HepG2 (cell line): ENCODE data around the gene PLEKHA5. TPM values are rescaled to one million over a fixed set of nuclear protein-coding genes. Genes with fewer than 3 reads are reported as not detected.

Source experiments
- ATAC-seq: fragments of 200-7000 bp; cut with Tn5 transposase; 3 replicates; pipeline ENCODE4 v1.9.1; 2020; ENCODE audit warnings: mild to moderate bottlenecking, moderate library complexity
- BruUV-seq: library from RNA; stranded (reverse); fragments of 400-500 nt; replicated peaks from 2 replicates; lab custom pipeline; 2021; lab: Mats Ljungman, UMichigan
- CTCF ChIA-PET: fragments of 300-600 bp; formaldehyde crosslinking; extraction: SDS; loops from one replicate; lab custom pipeline; 2021; ENCODE audit warnings: low total read pairs, inconsistent platforms, low intra/inter-chr PET ratio; lab: Yijun Ruan, JAX
- POLR2A ChIA-PET: fragments of 350-600 bp; sonication (Branson Sonifier 250); formaldehyde crosslinking; loops from one replicate; lab custom pipeline; 2020; ENCODE audit warnings: antibody characterized with exemption, inconsistent platforms; lab: Yijun Ruan, JAX
- DNase-seq: peaks from one replicate; pipeline ENCODE4 v3.0.0-alpha.2; 2015; ENCODE audit warnings: low spot score
- FAIRE-seq: peaks from 3 replicates; lab custom pipeline; 2011; peaks lifted over from hg19 to GRCh38; lab: Jason Lieb, UNC
- H2AFZ ChIP-seq: one replicate; pipeline ENCODE4 v1.6.1; 2011; ENCODE audit warnings: low read length, inconsistent platforms
- H3K27ac ChIP-seq: fragments of 300-600 bp; 3 replicates; pipeline ENCODE4 v1.8.0; 2011; ENCODE audit warnings: mixed run types, mild to moderate bottlenecking, mixed read lengths, low read length, inconsistent platforms; ENCODE audit not compliant: insufficient read depth; ENCODE audit errors: extremely low read length
- H3K27me3 ChIP-seq, 2 experiments: fragments of 200-600 bp in 1 of 2; 2 replicates in 1 of 2; 3 replicates in 1 of 2; pipeline versions ENCODE4 v1.6.0 to v1.8.0; 2011; ENCODE audit warnings: low read length in 2 of 2, mild to moderate bottlenecking in 2 of 2, moderate library complexity in 2 of 2, inconsistent platforms in 1 of 2; ENCODE audit not compliant: insufficient read depth in 2 of 2, control insufficient read depth in 1 of 2
- H3K36me3 ChIP-seq, 2 experiments: fragments of 200-600 bp in 1 of 2; replicated peaks in 1 of 2; 2 replicates in 1 of 2; 3 replicates in 1 of 2; pipeline versions ENCODE4 v1.5.1 to v1.8.0; 2011; ENCODE audit warnings: low read length in 2 of 2, inconsistent platforms in 1 of 2; ENCODE audit not compliant: insufficient read depth in 2 of 2, control insufficient read depth in 1 of 2
- H3K4me1 ChIP-seq: 2 replicates; pipeline ENCODE4 v1.5.1; 2012; ENCODE audit warnings: low read length, inconsistent platforms; ENCODE audit not compliant: insufficient read depth
- H3K4me2 ChIP-seq: 2 replicates; pipeline ENCODE4 v1.6.0; 2011; ENCODE audit warnings: low read depth, low read length, inconsistent platforms
- H3K4me3 ChIP-seq, 3 experiments: fragments of 200-600 bp in 1 of 3; sonication (generic), shearing (Covaris generic) in 1 of 3; replicated peaks in 1 of 3; 2 replicates each; pipeline ENCODE4 v1.5.1; 2011 to 2016; ENCODE audit warnings: low read length in 3 of 3, inconsistent platforms in 2 of 3, low read depth in 2 of 3, mild to moderate bottlenecking in 2 of 3, control low read depth in 1 of 3, mixed read lengths in 1 of 3; ENCODE audit not compliant: insufficient read depth in 1 of 3
- H3K79me2 ChIP-seq: one replicate; pipeline ENCODE4 v1.6.1; 2011; ENCODE audit warnings: low read length, inconsistent platforms; ENCODE audit not compliant: insufficient read depth
- H3K9ac ChIP-seq: 2 replicates; pipeline ENCODE4 v1.6.0; 2011; ENCODE audit warnings: mild to moderate bottlenecking, low read depth, low read length, inconsistent platforms; ENCODE audit not compliant: insufficient read depth
- H3K9me3 ChIP-seq: 2 replicates; pipeline ENCODE4 v1.5.1; 2012; ENCODE audit warnings: mild to moderate bottlenecking, low read length
- H4K20me1 ChIP-seq: 2 replicates; pipeline ENCODE4 v1.6.0; 2011; ENCODE audit warnings: inconsistent platforms, mild to moderate bottlenecking, low read length, moderate library complexity; ENCODE audit not compliant: insufficient read depth
- ATAD3A ChIP-seq: sonication (generic); formaldehyde crosslinking; IDR thresholded peaks from 2 replicates; pipeline ENCODE4 v1.4.0; 2020; ENCODE audit warnings: missing genetic modification reagents
- FOXC1 ChIP-seq: sonication (generic); formaldehyde crosslinking; IDR thresholded peaks from 2 replicates; pipeline ENCODE4 v1.8.0; 2022; ENCODE audit warnings: mild to moderate bottlenecking, missing genetic modification reagents, borderline replicate concordance
- HOXA5 ChIP-seq: sonication (generic); formaldehyde crosslinking; IDR thresholded peaks from 2 replicates; pipeline ENCODE4 v1.4.0; 2020; ENCODE audit warnings: missing genetic modification reagents
- KLF6 ChIP-seq: IDR thresholded peaks from 2 replicates; pipeline ENCODE4 v1.8.0; 2016; ENCODE audit warnings: missing biosample characterization, missing genetic modification reagents
- NR3C1 ChIP-seq: sonication (generic); formaldehyde crosslinking; IDR thresholded peaks from 2 replicates; pipeline ENCODE4 v1.4.0; 2020; ENCODE audit warnings: missing genetic modification reagents
- PTBP1 ChIP-seq: fragments of 200-400 bp; formaldehyde crosslinking; IDR thresholded peaks from 2 replicates; pipeline ENCODE4 v1.6.1; 2018; ENCODE audit warnings: low read length, low read depth; ENCODE audit not compliant: poor library complexity, severe bottlenecking
- RCOR2 ChIP-seq: IDR thresholded peaks from 2 replicates; pipeline ENCODE4 v1.6.1; 2016; ENCODE audit warnings: missing biosample characterization, missing genetic modification reagents
- ZNF629 ChIP-seq: sonication (generic); formaldehyde crosslinking; conservative IDR thresholded peaks from 2 replicates; pipeline ENCODE4 v1.5.0; 2020; ENCODE audit warnings: missing genetic modification reagents
- ZSCAN25 ChIP-seq: sonication (generic); formaldehyde crosslinking; IDR thresholded peaks from 2 replicates; pipeline ENCODE4 v1.8.0; 2022; ENCODE audit warnings: mild to moderate bottlenecking, missing genetic modification reagents
- WGBS: methylation state at CpG from one replicate; pipeline ENCODE4 v1.1.6; 2017; ENCODE audit warnings: low lambda C conversion rate; 5-methylcytosine and 5-hydroxymethylcytosine counted together
- in situ Hi-C: cut with HindIII; loops from 2 replicates; pipeline ENCODE4 v1.10.0; 2017; ENCODE audit warnings: low pct_unique_long_range_greater_than_20kb; ENCODE audit not compliant: extremely low pct_ligation_motif_present
- intact Hi-C: fragments of 100-400 bp; cut with micrococcal nuclease; formaldehyde crosslinking; loops from one replicate; pipeline ENCODE4 v1.10.0; 2022; ENCODE audit not compliant: unreplicated experiment
- polyA plus RNA-seq, 8 experiments: library from polyadenylated mRNA; depleted of rRNA in 3 of 8; stranded (reverse) in 7 of 8; unstranded in 1 of 8; fragments of >200 nt; fragmentation: Illumina TruSeq in 4 of 8; extraction: Trizol in 4 of 8; gene quantifications; 2 replicates each; pipeline versions ENCODE4 v1.2.1 to v1.2.3, GENCODE V29; 2011 to 2016; ENCODE audit warnings: low read depth in 4 of 8, missing spikeins in 1 of 8, mixed read lengths in 1 of 8; ENCODE audit not compliant: insufficient read depth in 1 of 8
- total RNA-seq, 5 experiments: library from RNA; depleted of rRNA; stranded (reverse); fragments of >200 nt; fragmentation: Illumina TruSeq; extraction: Trizol; gene quantifications; 2 replicates each; pipeline ENCODE4 v1.2.3, GENCODE V29; 2016; ENCODE audit warnings: low read depth in 1 of 5
- TF ChIP-seq, protein P1 (sequence below): sonication (generic); formaldehyde crosslinking; IDR thresholded peaks from 2 replicates; pipeline ENCODE4 v1.4.0; 2020; ENCODE audit warnings: missing genetic modification reagents
- TF ChIP-seq, protein P2 (sequence below): sonication (generic); formaldehyde crosslinking; IDR thresholded peaks from 2 replicates; pipeline ENCODE4 v1.4.0; 2020; ENCODE audit warnings: missing genetic modification reagents, borderline replicate concordance
- TF ChIP-seq, protein P3 (sequence below), 2 experiments: sonication (generic) in 1 of 2; formaldehyde crosslinking in 1 of 2; IDR thresholded peaks; 2 replicates each; pipeline versions ENCODE4 v1.4.0 to v1.6.1; 2018 to 2020; ENCODE audit warnings: missing genetic modification reagents in 2 of 2, borderline replicate concordance in 1 of 2, low read depth in 1 of 2, mild to moderate bottlenecking in 1 of 2, missing biosample characterization in 1 of 2
- TF ChIP-seq, protein P4 (sequence below): sonication (generic); formaldehyde crosslinking; IDR thresholded peaks from 2 replicates; pipeline ENCODE4 v1.8.1; 2023; ENCODE audit warnings: mild to moderate bottlenecking, missing genetic modification reagents

The PLEKHA5 gene
- total and polyA plus RNA-seq, 2 of the 13 experiments (the other 11 are each of a cell fraction or from before 2014, with no cell fraction given) = 4.2 to 15.4 TPM

DNA sequence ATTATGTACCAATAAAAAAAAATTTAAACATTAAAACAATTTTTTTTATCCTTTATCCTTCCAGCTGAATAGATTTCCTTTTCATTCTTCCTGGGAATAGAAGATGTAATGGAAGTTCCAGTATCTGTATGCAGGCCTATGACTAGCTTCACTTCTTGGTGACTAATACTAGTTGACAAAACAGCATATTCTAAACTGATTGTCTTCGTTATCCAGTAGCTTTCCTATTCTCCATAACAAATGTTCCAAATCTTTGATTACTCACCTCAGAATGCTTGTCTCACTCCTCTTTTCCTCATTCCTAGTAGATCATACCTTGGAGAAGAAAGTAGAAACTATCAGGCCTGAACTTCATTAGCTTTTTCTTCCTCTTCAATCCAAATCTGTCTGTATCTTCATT, 70.7 kb downstream of the PLEKHA5 start (continued):
- TF ChIP-seq, protein P1, sequence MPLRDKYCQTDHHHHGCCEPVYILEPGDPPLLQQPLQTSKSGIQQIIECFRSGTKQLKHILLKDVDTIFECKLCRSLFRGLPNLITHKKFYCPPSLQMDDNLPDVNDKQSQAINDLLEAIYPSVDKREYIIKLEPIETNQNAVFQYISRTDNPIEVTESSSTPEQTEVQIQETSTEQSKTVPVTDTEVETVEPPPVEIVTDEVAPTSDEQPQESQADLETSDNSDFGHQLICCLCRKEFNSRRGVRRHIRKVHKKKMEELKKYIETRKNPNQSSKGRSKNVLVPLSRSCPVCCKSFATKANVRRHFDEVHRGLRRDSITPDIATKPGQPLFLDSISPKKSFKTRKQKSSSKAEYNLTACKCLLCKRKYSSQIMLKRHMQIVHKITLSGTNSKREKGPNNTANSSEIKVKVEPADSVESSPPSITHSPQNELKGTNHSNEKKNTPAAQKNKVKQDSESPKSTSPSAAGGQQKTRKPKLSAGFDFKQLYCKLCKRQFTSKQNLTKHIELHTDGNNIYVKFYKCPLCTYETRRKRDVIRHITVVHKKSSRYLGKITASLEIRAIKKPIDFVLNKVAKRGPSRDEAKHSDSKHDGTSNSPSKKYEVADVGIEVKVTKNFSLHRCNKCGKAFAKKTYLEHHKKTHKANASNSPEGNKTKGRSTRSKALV = no peak
- TF ChIP-seq, all 625 proteins: peak for 0

DNA sequence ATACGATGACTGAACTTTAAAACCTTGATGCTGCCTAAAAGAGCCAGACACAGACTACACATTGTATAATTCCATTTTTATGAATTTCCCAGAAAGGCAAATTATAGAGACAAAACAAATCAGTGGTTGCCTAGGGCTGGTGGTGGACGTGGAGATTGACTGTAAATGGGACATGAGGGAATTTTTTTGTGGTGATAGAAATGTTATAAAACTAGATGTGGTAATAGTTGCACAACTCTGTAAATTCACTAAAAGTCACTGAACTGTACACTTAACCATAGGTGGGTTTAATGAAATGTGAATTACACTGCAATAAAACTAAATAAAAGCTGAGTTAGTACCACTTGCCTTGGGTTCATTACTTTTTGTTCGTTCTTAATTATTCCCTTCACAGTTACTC, 72.1 kb downstream of the PLEKHA5 start:
- no peak overlapping the region for H3K9ac ChIP-seq
- in situ Hi-C loops = no loop called here
- ATAC-seq = no peak
- no TSS peak for BruUV-seq
- H3K4me3 ChIP-seq = no peak overlapping the region
- ChIA-PET POLR2A (no interaction called here), CTCF (no interaction called here)
- H3K36me3 ChIP-seq = no peaks in the 10 kb centered on the region
- H3K27ac ChIP-seq = no peak overlapping the region
- no peak for FAIRE-seq
- H3K4me1 ChIP-seq = no peaks in the 10 kb centered on the region; the same call in 1 of the 2 replicates
- no peaks in the 10 kb centered on the region for H4K20me1 ChIP-seq
- H3K4me2 ChIP-seq = no peak overlapping the region
- no peaks in the 10 kb centered on the region for H3K27me3 ChIP-seq
- H3K9me3 ChIP-seq = no peaks in the 10 kb centered on the region
- DNase-seq = no peak
- H2AFZ ChIP-seq = no peak overlapping the region
- intact Hi-C loops = no loop called here
- no peaks in the 10 kb centered on the region for H3K79me2 ChIP-seq
- WGBS = 97% methylated on average over 3 of the region's 3 CpGs
- TF ChIP-seq FOXC1 (CRISPR knock-in tag) (no peak), PTBP1 (no peak), ATAD3A (CRISPR knock-in tag) (no peak), RCOR2 (no peak), ZSCAN25 (no peak), HOXA5 (CRISPR knock-in tag) (no peak), ZNF629 (CRISPR knock-in tag) (no peak), NR3C1 (no peak), KLF6 (CRISPR knock-in tag) (no peak)
- TF ChIP-seq, protein P2, sequence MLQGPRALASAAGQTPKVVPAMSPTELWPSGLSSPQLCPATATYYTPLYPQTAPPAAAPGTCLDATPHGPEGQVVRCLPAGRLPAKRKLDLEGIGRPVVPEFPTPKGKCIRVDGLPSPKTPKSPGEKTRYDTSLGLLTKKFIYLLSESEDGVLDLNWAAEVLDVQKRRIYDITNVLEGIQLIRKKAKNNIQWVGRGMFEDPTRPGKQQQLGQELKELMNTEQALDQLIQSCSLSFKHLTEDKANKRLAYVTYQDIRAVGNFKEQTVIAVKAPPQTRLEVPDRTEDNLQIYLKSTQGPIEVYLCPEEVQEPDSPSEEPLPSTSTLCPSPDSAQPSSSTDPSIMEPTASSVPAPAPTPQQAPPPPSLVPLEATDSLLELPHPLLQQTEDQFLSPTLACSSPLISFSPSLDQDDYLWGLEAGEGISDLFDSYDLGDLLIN = no peak
- TF ChIP-seq, protein P3, sequence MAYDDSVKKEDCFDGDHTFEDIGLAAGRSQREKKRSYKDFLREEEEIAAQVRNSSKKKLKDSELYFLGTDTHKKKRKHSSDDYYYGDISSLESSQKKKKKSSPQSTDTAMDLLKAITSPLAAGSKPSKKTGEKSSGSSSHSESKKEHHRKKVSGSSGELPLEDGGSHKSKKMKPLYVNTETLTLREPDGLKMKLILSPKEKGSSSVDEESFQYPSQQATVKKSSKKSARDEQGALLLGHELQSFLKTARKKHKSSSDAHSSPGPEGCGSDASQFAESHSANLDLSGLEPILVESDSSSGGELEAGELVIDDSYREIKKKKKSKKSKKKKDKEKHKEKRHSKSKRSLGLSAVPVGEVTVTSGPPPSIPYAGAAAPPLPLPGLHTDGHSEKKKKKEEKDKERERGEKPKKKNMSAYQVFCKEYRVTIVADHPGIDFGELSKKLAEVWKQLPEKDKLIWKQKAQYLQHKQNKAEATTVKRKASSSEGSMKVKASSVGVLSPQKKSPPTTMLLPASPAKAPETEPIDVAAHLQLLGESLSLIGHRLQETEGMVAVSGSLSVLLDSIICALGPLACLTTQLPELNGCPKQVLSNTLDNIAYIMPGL (CRISPR knock-in tag; IDR thresholded peaks at IDR 0.05; ENCODE audit: borderline replicate concordance in 1 of 2, low read depth in 1 of 2) = no peak
- TF ChIP-seq, protein P4, sequence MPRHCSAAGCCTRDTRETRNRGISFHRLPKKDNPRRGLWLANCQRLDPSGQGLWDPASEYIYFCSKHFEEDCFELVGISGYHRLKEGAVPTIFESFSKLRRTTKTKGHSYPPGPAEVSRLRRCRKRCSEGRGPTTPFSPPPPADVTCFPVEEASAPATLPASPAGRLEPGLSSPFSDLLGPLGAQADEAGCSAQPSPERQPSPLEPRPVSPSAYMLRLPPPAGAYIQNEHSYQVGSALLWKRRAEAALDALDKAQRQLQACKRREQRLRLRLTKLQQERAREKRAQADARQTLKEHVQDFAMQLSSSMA (CRISPR knock-in tag) = no peak
- TF ChIP-seq, all 625 proteins: peak for 0
